SK-N-SH treated with all-trans-retinoic acid at 6 μM for 48 hours (cell line): ENCODE results near the gene SYNJ1.

Experiments
- BACH2 ChIP-seq: fragments of 250-450 bp; sonication (Bioruptor Pico); IDR thresholded peaks from 2 replicates; pipeline ENCODE4 v1.9.0; 2021; ENCODE audit warnings: mild to moderate bottlenecking, borderline replicate concordance
- CREB5 ChIP-seq: fragments of 250-450 bp; sonication (Bioruptor Pico); IDR thresholded peaks from 2 replicates; pipeline ENCODE4 v1.5.1; 2020; ENCODE audit warnings: low read depth, mild to moderate bottlenecking, moderate library complexity
- ZC3H10 ChIP-seq: fragments of 250-450 bp; sonication (Bioruptor Pico); IDR thresholded peaks from 2 replicates; pipeline ENCODE4 v1.5.1; 2021; ENCODE audit warnings: mild to moderate bottlenecking, moderate library complexity

- TF ChIP-seq BACH2 (CRISPR knock-in tag): no peak
- TF ChIP-seq ZC3H10: no peak
- TF ChIP-seq CREB5: no peak
Observed at GRCh38 chr21:32645261-32646182, 82.3 kb downstream of the SYNJ1 start.
